HUDEP-2 (cell line): ENCODE data around the gene MLLT10.

Experiments used
- DNase-seq, 76 experiments: peaks; one replicate each; lab custom pipeline; 2025; ENCODE audit not compliant: unreplicated experiment in 76 of 76; lab: John Stamatoyannopoulos, UW

The MLLT10 gene

GRCh38 chr10:21724020-21724589, 190.1 kb downstream of the MLLT10 start:
- peak in 1 of 76 experiments; percentile 12 for DNase-seq

GRCh38 chr10:21724687-21725367, 190.8 kb downstream of the MLLT10 start:
- peak in 72 of 76 experiments; percentile 41 to 95 (median 84) for DNase-seq

GRCh38 chr10:21726601-21727225, 192.7 kb downstream of the MLLT10 start:
- DNase-seq = no peak

- DNase-seq = no peak
Observed at GRCh38 chr10:21727452-21728168, 193.6 kb downstream of the MLLT10 start.

GRCh38 chr10:21728618-21729017, 194.6 kb downstream of the MLLT10 start:
- DNase-seq = no peak

GRCh38 chr10:21732067-21732772, 198.2 kb downstream of the MLLT10 start:
- DNase-seq = peak in 59 of 76 experiments; percentile 2 to 61 (median 31)

- DNase-seq = peak in 1 of 76 experiments; percentile 3
Observed at GRCh38 chr10:21733710-21734109, 199.7 kb downstream of the MLLT10 start.

GRCh38 chr10:21737106-21737505, 203.1 kb downstream of the MLLT10 start:
- no peak for DNase-seq

GRCh38 chr10:21740989-21741388, 207.0 kb downstream of the MLLT10 start:
- DNase-seq = no peak

GRCh38 chr10:21742740-21743412, 208.8 kb downstream of the MLLT10 start:
- DNase-seq = no peak

- no peak for DNase-seq
Observed at GRCh38 chr10:21744223-21744622, 210.2 kb downstream of the MLLT10 start.

- DNase-seq = no peak
Observed at GRCh38 chr10:21746118-21746517, 212.1 kb downstream of the MLLT10 start.

GRCh38 chr10:21747809-21748208, 213.8 kb downstream of the MLLT10 start:
- no peak for DNase-seq

- no peak for DNase-seq
Observed at GRCh38 chr10:21749788-21750187, 215.8 kb downstream of the MLLT10 start.

GRCh38 chr10:21750424-21750823, 216.4 kb downstream of the MLLT10 start:
- no peak for DNase-seq

GRCh38 chr10:21751341-21752310, 217.6 kb downstream of the MLLT10 start:
- no peak for DNase-seq

GRCh38 chr10:21753497-21754270, 219.7 kb downstream of the MLLT10 start:
- DNase-seq = no peak

- no peak for DNase-seq
Observed at GRCh38 chr10:21754410-21755011, 220.5 kb downstream of the MLLT10 start.
